HepG2 (cell line): Measurements from ENCODE around the gene CATSPERD. TPM values are rescaled to one million over a fixed set of nuclear protein-coding genes. Genes with fewer than 3 reads are reported as not detected.
A peak's percentile ranks its signal among the peaks of the same experiment; 100 is the strongest.

Experiments
- ATAC-seq: fragments of 200-7000 bp; cut with Tn5 transposase; 3 replicates; pipeline ENCODE4 v1.9.1; 2020; ENCODE audit warnings: mild to moderate bottlenecking, moderate library complexity
- BruUV-seq: library from RNA; stranded (reverse); fragments of 400-500 nt; replicated peaks from 2 replicates; lab custom pipeline; 2021; lab: Mats Ljungman, UMichigan
- CTCF ChIA-PET: fragments of 300-600 bp; formaldehyde crosslinking; extraction: SDS; loops from one replicate; lab custom pipeline; 2021; ENCODE audit warnings: low total read pairs, inconsistent platforms, low intra/inter-chr PET ratio; lab: Yijun Ruan, JAX
- POLR2A ChIA-PET: fragments of 350-600 bp; sonication (Branson Sonifier 250); formaldehyde crosslinking; loops from one replicate; lab custom pipeline; 2020; ENCODE audit warnings: antibody characterized with exemption, inconsistent platforms; lab: Yijun Ruan, JAX
- DNase-seq: peaks from one replicate; pipeline ENCODE4 v3.0.0-alpha.2; 2015; ENCODE audit warnings: low spot score
- FAIRE-seq: peaks from 3 replicates; lab custom pipeline; 2011; peaks lifted over from hg19 to GRCh38; lab: Jason Lieb, UNC
- H2AFZ ChIP-seq: one replicate; pipeline ENCODE4 v1.6.1; 2011; ENCODE audit warnings: low read length, inconsistent platforms
- H3K27ac ChIP-seq: fragments of 300-600 bp; 3 replicates; pipeline ENCODE4 v1.8.0; 2011; ENCODE audit warnings: mixed run types, mild to moderate bottlenecking, mixed read lengths, low read length, inconsistent platforms; ENCODE audit not compliant: insufficient read depth; ENCODE audit errors: extremely low read length
- H3K27me3 ChIP-seq, 2 experiments: fragments of 200-600 bp in 1 of 2; 2 replicates in 1 of 2; 3 replicates in 1 of 2; pipeline versions ENCODE4 v1.6.0 to v1.8.0; 2011; ENCODE audit warnings: low read length in 2 of 2, mild to moderate bottlenecking in 2 of 2, moderate library complexity in 2 of 2, inconsistent platforms in 1 of 2; ENCODE audit not compliant: insufficient read depth in 2 of 2, control insufficient read depth in 1 of 2
- H3K36me3 ChIP-seq, 2 experiments: fragments of 200-600 bp in 1 of 2; replicated peaks in 1 of 2; 2 replicates in 1 of 2; 3 replicates in 1 of 2; pipeline versions ENCODE4 v1.5.1 to v1.8.0; 2011; ENCODE audit warnings: low read length in 2 of 2, inconsistent platforms in 1 of 2; ENCODE audit not compliant: insufficient read depth in 2 of 2, control insufficient read depth in 1 of 2
- H3K4me1 ChIP-seq: 2 replicates; pipeline ENCODE4 v1.5.1; 2012; ENCODE audit warnings: low read length, inconsistent platforms; ENCODE audit not compliant: insufficient read depth
- H3K4me2 ChIP-seq: 2 replicates; pipeline ENCODE4 v1.6.0; 2011; ENCODE audit warnings: low read depth, low read length, inconsistent platforms
- H3K4me3 ChIP-seq, 3 experiments: fragments of 200-600 bp in 1 of 3; sonication (generic), shearing (Covaris generic) in 1 of 3; replicated peaks in 1 of 3; 2 replicates each; pipeline ENCODE4 v1.5.1; 2011 to 2016; ENCODE audit warnings: low read length in 3 of 3, inconsistent platforms in 2 of 3, low read depth in 2 of 3, mild to moderate bottlenecking in 2 of 3, control low read depth in 1 of 3, mixed read lengths in 1 of 3; ENCODE audit not compliant: insufficient read depth in 1 of 3
- H3K79me2 ChIP-seq: one replicate; pipeline ENCODE4 v1.6.1; 2011; ENCODE audit warnings: low read length, inconsistent platforms; ENCODE audit not compliant: insufficient read depth
- H3K9ac ChIP-seq: 2 replicates; pipeline ENCODE4 v1.6.0; 2011; ENCODE audit warnings: mild to moderate bottlenecking, low read depth, low read length, inconsistent platforms; ENCODE audit not compliant: insufficient read depth
- H3K9me3 ChIP-seq: 2 replicates; pipeline ENCODE4 v1.5.1; 2012; ENCODE audit warnings: mild to moderate bottlenecking, low read length
- H4K20me1 ChIP-seq: 2 replicates; pipeline ENCODE4 v1.6.0; 2011; ENCODE audit warnings: inconsistent platforms, mild to moderate bottlenecking, low read length, moderate library complexity; ENCODE audit not compliant: insufficient read depth
- AGO1 ChIP-seq: fragments of 200-400 bp; formaldehyde crosslinking; IDR thresholded peaks from 2 replicates; pipeline ENCODE4 v1.6.1; 2017; ENCODE audit warnings: mild to moderate bottlenecking, low read depth, low read length, moderate library complexity; ENCODE audit not compliant: poor library complexity, severe bottlenecking
- AHR ChIP-seq: IDR thresholded peaks from 2 replicates; pipeline ENCODE4 v1.6.1; 2018; ENCODE audit warnings: missing genetic modification reagents, missing compliant biosample characterization
- FOXJ3 ChIP-seq: sonication (generic); formaldehyde crosslinking; IDR thresholded peaks from 2 replicates; pipeline ENCODE4 v1.4.0; 2020; ENCODE audit warnings: missing genetic modification reagents, mild to moderate bottlenecking, borderline replicate concordance
- GABPA ChIP-seq, 2 experiments: IDR thresholded peaks; 2 replicates each; pipeline ENCODE4 v1.6.1; 2011 to 2016; ENCODE audit warnings: low read depth in 2 of 2, low read length in 1 of 2, missing biosample characterization in 1 of 2, missing genetic modification characterization in 1 of 2
- HMG20B ChIP-seq: conservative IDR thresholded peaks from 2 replicates; pipeline ENCODE4 v1.6.1; 2016; ENCODE audit warnings: missing genetic modification reagents, missing compliant biosample characterization
- HNF4A ChIP-seq: sonication (generic); formaldehyde crosslinking; IDR thresholded peaks from 2 replicates; pipeline ENCODE4 v1.4.0; 2020; ENCODE audit warnings: missing genetic modification reagents
- MEIS2 ChIP-seq: sonication (generic); formaldehyde crosslinking; IDR thresholded peaks from 2 replicates; pipeline ENCODE4 v1.9.0; 2021; ENCODE audit warnings: mild to moderate bottlenecking, missing genetic modification reagents
- SMAD9 ChIP-seq: sonication (generic); formaldehyde crosslinking; IDR thresholded peaks from 2 replicates; pipeline ENCODE4 v1.5.1; 2020; ENCODE audit warnings: mild to moderate bottlenecking, missing genetic modification reagents
- SOX5 ChIP-seq: IDR thresholded peaks from 2 replicates; pipeline ENCODE4 v1.6.1; 2016; ENCODE audit warnings: borderline replicate concordance
- THAP11 ChIP-seq: IDR thresholded peaks from 2 replicates; pipeline ENCODE4 v1.6.1; 2016; ENCODE audit warnings: missing biosample characterization, missing genetic modification reagents
- ZBTB38 ChIP-seq: sonication (generic); formaldehyde crosslinking; IDR thresholded peaks from 2 replicates; pipeline ENCODE4 v1.5.1; 2020; ENCODE audit warnings: mild to moderate bottlenecking, missing genetic modification reagents
- ZFP36 ChIP-seq: fragments of 150-350 bp; IDR thresholded peaks from 2 replicates; pipeline ENCODE4 v1.6.1; 2018; ENCODE audit warnings: borderline replicate concordance, low read length, low read depth; ENCODE audit not compliant: partially characterized antibody
- ZNF331 ChIP-seq: sonication (generic); formaldehyde crosslinking; IDR thresholded peaks from 2 replicates; pipeline ENCODE4 v1.4.0; 2020; ENCODE audit warnings: missing genetic modification reagents
- ZNF619 ChIP-seq: sonication (generic); formaldehyde crosslinking; IDR thresholded peaks from 2 replicates; pipeline ENCODE4 v1.4.0; 2020; ENCODE audit warnings: mild to moderate bottlenecking, missing genetic modification reagents
- WGBS: methylation state at CpG from one replicate; pipeline ENCODE4 v1.1.6; 2017; ENCODE audit warnings: low lambda C conversion rate; 5-methylcytosine and 5-hydroxymethylcytosine counted together
- in situ Hi-C: cut with HindIII; loops from 2 replicates; pipeline ENCODE4 v1.10.0; 2017; ENCODE audit warnings: low pct_unique_long_range_greater_than_20kb; ENCODE audit not compliant: extremely low pct_ligation_motif_present
- intact Hi-C: fragments of 100-400 bp; cut with micrococcal nuclease; formaldehyde crosslinking; loops from one replicate; pipeline ENCODE4 v1.10.0; 2022; ENCODE audit not compliant: unreplicated experiment
- polyA plus RNA-seq, 8 experiments: library from polyadenylated mRNA; depleted of rRNA in 3 of 8; stranded (reverse) in 7 of 8; unstranded in 1 of 8; fragments of >200 nt; fragmentation: Illumina TruSeq in 4 of 8; extraction: Trizol in 4 of 8; gene quantifications; 2 replicates each; pipeline versions ENCODE4 v1.2.1 to v1.2.3, GENCODE V29; 2011 to 2016; ENCODE audit warnings: low read depth in 4 of 8, missing spikeins in 1 of 8, mixed read lengths in 1 of 8; ENCODE audit not compliant: insufficient read depth in 1 of 8
- total RNA-seq, 5 experiments: library from RNA; depleted of rRNA; stranded (reverse); fragments of >200 nt; fragmentation: Illumina TruSeq; extraction: Trizol; gene quantifications; 2 replicates each; pipeline ENCODE4 v1.2.3, GENCODE V29; 2016; ENCODE audit warnings: low read depth in 1 of 5
- TF ChIP-seq, protein P1 (sequence below): sonication (generic); formaldehyde crosslinking; IDR thresholded peaks from 2 replicates; pipeline ENCODE4 v1.8.0; 2022; ENCODE audit warnings: missing genetic modification reagents, mild to moderate bottlenecking, borderline replicate concordance
- TF ChIP-seq, protein P2 (sequence below): sonication (generic); formaldehyde crosslinking; IDR thresholded peaks from 2 replicates; pipeline ENCODE4 v1.4.0; 2020; ENCODE audit warnings: missing genetic modification reagents
- TF ChIP-seq, protein P3 (sequence below): sonication (generic); formaldehyde crosslinking; IDR thresholded peaks from 2 replicates; pipeline ENCODE4 v1.4.0; 2020; ENCODE audit warnings: missing genetic modification reagents, low read depth, mild to moderate bottlenecking, borderline replicate concordance

CATSPERD gene
- total and polyA plus RNA-seq, 2 of the 13 experiments (the other 11 are each of a cell fraction or from before 2014, with no cell fraction given): 0.04 TPM; not detected in 1

DNA sequence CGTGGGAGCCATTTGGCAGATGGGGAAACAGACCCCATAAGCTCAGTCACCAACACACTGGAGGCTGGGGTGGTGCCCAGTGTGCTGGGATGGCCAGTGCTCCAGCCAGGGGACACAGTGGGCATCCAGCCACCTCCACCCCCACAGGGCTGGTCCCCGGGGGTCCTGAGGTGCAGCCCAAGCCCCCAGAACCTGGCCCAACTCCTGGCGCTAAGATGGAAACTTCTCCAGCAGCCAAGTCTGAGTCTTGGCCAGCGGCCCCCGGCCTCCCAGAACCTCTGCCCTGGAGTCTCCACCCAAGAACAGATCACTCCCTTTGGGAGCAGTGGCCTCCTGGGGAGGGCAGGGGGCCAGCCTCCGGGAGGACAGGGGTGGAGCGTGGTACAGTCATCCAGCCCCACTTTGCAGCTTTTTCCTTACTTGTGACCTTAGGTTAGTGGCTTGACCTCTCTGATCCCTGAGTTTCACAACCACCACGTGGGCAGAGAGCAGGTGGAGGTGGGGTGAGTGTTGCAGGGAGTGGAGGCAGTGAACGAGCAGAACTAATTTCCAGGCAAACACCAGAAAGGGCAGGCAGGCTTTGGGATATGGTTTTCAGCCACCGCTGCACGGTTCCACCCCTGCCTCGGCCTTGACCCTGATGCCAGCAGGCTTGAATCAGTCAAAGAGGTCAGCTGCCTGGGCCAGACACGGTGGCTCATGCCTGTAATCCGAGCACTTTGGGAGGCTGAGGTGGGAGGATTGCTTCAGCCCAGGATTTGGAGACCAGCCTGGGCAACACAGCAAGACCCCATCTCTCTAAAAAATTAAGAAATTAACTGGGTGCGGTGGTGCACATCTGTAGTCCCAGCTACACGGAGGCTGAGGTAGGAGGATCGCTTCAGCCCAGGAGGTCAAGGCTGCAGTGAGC is 80.2 kb downstream of the CATSPERD start:
- ChIA-PET CTCF (no interaction called here), POLR2A (interaction anchor here (0.7 to 1.7 kb wide), 4 partner anchors 9 to 103 kb away, joined by 3 to 7 read pairs (median 4); partner anchors contain the start of genes DUS3L and NDUFA11)
- H3K9ac ChIP-seq: peak overlapping the region; percentile 19; the same call in 1 of the 2 replicates
- peak overlapping the region in 2 of 3 experiments; percentile 31 to 56; a peak in 3 of 6 replicates for H3K4me3 ChIP-seq
- peak overlapping the region; percentile 89 for H3K4me2 ChIP-seq
- DNase-seq: peak; percentile 58
- peak; percentile 5; the same call in 2 of the 3 replicates for ATAC-seq
- H3K36me3 ChIP-seq: no peaks in the 10 kb centered on the region
- no peak overlapping the region for H3K27ac ChIP-seq
- no peaks in the 10 kb centered on the region for H3K9me3 ChIP-seq
- H3K27me3 ChIP-seq: peaks cover 0 to 5% of the 10 kb centered on the region in 2 experiments; a peak in 2 of 5 replicates
- H3K4me1 ChIP-seq: peaks cover 55% of the 10 kb centered on the region
- peak; percentile 89 for FAIRE-seq
- H2AFZ ChIP-seq: no peak overlapping the region
- intact Hi-C loops: loop anchor here (10.0 kb wide), 1 partner anchor 224 kb away; no protein-coding TSS in a partner anchor
- in situ Hi-C loops: loop anchor here (5.0 kb wide), 2 partner anchors 177 to 222 kb away; partner anchors contain the start of gene RANBP3
- 14% methylated on average over 10 of the region's 17 CpGs for WGBS
- H4K20me1 ChIP-seq: no peaks in the 10 kb centered on the region
- no TSS peak for BruUV-seq
- H3K79me2 ChIP-seq: no peaks in the 10 kb centered on the region
- TF ChIP-seq HMG20B (CRISPR knock-in tag) (no peak), AGO1 (no peak), SMAD9 (CRISPR knock-in tag) (no peak), MEIS2 (CRISPR knock-in tag) (no peak), ZFP36 (peak; percentile 60), ZBTB38 (no peak), FOXJ3 (CRISPR knock-in tag) (no peak), ZNF331 (CRISPR knock-in tag) (peak; percentile 86), GABPA (IDR thresholded peaks at IDR 0.05; ENCODE audit: low read depth, low read length) (no peak), GABPA (CRISPR knock-in tag; IDR thresholded peaks at IDR 0.05; ENCODE audit: low read depth) (no peak), AHR (no peak), ZNF619 (CRISPR knock-in tag) (no peak), SOX5 (CRISPR knock-in tag) (no peak), THAP11 (CRISPR knock-in tag) (0 out of 2 replicates have a peak, but pooled peaks have one; percentile 38), HNF4A (CRISPR knock-in tag) (peak; percentile 57)
- TF ChIP-seq, protein P1, sequence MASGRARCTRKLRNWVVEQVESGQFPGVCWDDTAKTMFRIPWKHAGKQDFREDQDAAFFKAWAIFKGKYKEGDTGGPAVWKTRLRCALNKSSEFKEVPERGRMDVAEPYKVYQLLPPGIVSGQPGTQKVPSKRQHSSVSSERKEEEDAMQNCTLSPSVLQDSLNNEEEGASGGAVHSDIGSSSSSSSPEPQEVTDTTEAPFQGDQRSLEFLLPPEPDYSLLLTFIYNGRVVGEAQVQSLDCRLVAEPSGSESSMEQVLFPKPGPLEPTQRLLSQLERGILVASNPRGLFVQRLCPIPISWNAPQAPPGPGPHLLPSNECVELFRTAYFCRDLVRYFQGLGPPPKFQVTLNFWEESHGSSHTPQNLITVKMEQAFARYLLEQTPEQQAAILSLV (CRISPR knock-in tag): peak; percentile 50; the same call in 1 of the 2 replicates
- TF ChIP-seq, protein P2, sequence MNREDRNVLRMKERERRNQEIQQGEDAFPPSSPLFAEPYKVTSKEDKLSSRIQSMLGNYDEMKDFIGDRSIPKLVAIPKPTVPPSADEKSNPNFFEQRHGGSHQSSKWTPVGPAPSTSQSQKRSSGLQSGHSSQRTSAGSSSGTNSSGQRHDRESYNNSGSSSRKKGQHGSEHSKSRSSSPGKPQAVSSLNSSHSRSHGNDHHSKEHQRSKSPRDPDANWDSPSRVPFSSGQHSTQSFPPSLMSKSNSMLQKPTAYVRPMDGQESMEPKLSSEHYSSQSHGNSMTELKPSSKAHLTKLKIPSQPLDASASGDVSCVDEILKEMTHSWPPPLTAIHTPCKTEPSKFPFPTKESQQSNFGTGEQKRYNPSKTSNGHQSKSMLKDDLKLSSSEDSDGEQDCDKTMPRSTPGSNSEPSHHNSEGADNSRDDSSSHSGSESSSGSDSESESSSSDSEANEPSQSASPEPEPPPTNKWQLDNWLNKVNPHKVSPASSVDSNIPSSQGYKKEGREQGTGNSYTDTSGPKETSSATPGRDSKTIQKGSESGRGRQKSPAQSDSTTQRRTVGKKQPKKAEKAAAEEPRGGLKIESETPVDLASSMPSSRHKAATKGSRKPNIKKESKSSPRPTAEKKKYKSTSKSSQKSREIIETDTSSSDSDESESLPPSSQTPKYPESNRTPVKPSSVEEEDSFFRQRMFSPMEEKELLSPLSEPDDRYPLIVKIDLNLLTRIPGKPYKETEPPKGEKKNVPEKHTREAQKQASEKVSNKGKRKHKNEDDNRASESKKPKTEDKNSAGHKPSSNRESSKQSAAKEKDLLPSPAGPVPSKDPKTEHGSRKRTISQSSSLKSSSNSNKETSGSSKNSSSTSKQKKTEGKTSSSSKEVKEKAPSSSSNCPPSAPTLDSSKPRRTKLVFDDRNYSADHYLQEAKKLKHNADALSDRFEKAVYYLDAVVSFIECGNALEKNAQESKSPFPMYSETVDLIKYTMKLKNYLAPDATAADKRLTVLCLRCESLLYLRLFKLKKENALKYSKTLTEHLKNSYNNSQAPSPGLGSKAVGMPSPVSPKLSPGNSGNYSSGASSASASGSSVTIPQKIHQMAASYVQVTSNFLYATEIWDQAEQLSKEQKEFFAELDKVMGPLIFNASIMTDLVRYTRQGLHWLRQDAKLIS (CRISPR knock-in tag): 0 out of 2 replicates have a peak, but pooled peaks have one; percentile 52
- TF ChIP-seq, protein P3, sequence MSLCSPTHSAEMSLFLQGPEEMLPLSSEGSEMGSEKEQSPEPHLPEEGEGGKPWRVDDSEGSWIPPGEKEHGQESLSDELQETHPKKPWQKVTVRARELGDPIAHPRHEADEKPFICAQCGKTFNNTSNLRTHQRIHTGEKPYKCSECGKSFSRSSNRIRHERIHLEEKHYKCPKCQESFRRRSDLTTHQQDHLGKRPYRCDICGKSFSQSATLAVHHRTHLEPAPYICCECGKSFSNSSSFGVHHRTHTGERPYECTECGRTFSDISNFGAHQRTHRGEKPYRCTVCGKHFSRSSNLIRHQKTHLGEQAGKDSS: peak; percentile 35; the same call in 1 of the 2 replicates
